Liver (tissue), 9 donors: Measurements from ENCODE around the gene C16orf92. TPM values are rescaled to one million over a fixed set of nuclear protein-coding genes. Genes with fewer than 3 reads are reported as not detected.

Experiments used
- DNase-seq: peaks from one replicate; pipeline ENCODE4 v3.0.0-alpha.2; 2017; ENCODE audit warnings: low spot score
- H3K27ac ChIP-seq, 2 donors: one replicate each; pipeline ENCODE4 v1.7.0; 2013; ENCODE audit warnings: inconsistent platforms in 2 of 2, low read length in 2 of 2, control low read depth in 1 of 2, low read depth in 1 of 2, mild to moderate bottlenecking in 1 of 2
- H3K27me3 ChIP-seq, 4 donors: one replicate each; pipeline versions ENCODE4 v1.6.1 to v1.7.0; 2013; ENCODE audit warnings: low read length in 3 of 4, inconsistent platforms in 1 of 4, mild to moderate bottlenecking in 1 of 4, moderate library complexity in 1 of 4; ENCODE audit not compliant: control insufficient read depth in 4 of 4, insufficient read depth in 4 of 4
- H3K36me3 ChIP-seq, 4 donors: one replicate each; pipeline versions ENCODE4 v1.6.1 to v1.7.0; 2013; ENCODE audit warnings: low read length in 3 of 4, mild to moderate bottlenecking in 3 of 4, low read depth in 1 of 4, moderate library complexity in 1 of 4; ENCODE audit not compliant: control insufficient read depth in 4 of 4, insufficient read depth in 3 of 4
- H3K4me1 ChIP-seq, 4 donors: one replicate each; pipeline versions ENCODE4 v1.6.1 to v1.7.0; 2013; ENCODE audit warnings: low read length in 3 of 4, mild to moderate bottlenecking in 3 of 4, moderate library complexity in 1 of 4; ENCODE audit not compliant: control insufficient read depth in 4 of 4, insufficient read depth in 4 of 4
- H3K4me3 ChIP-seq, 3 donors: one replicate each; pipeline versions ENCODE4 v1.6.1 to v1.7.0; 2013; ENCODE audit warnings: low read length in 3 of 3, control low read depth in 1 of 3, low read depth in 1 of 3, mild to moderate bottlenecking in 1 of 3
- H3K9ac ChIP-seq, 2 donors: one replicate each; pipeline ENCODE4 v1.7.0; 2013; ENCODE audit warnings: low read length in 2 of 2, mild to moderate bottlenecking in 2 of 2, moderate library complexity in 2 of 2, control low read depth in 1 of 2, low read depth in 1 of 2
- H3K9me3 ChIP-seq, 4 donors: one replicate each; pipeline versions ENCODE4 v1.6.1 to v1.7.0; 2013; ENCODE audit warnings: low read length in 3 of 4; ENCODE audit not compliant: control insufficient read depth in 4 of 4
- EGR1 ChIP-seq, 2 donors: IDR thresholded peaks; 2 replicates each; pipeline ENCODE4 v1.6.1; 2016 to 2018; ENCODE audit warnings: antibody characterized with exemption in 2 of 2, low read depth in 2 of 2
- FOXA1 ChIP-seq: IDR thresholded peaks from 2 replicates; pipeline ENCODE4 v1.6.1; 2016; ENCODE audit warnings: antibody characterized with exemption
- FOXA2 ChIP-seq: IDR thresholded peaks from 2 replicates; pipeline ENCODE4 v1.6.1; 2016; ENCODE audit warnings: antibody characterized with exemption
- GABPA ChIP-seq, 2 donors: IDR thresholded peaks in 1 of 2; conservative IDR thresholded peaks in 1 of 2; 2 replicates each; pipeline ENCODE4 v1.6.1; 2016; ENCODE audit warnings: antibody characterized with exemption in 2 of 2, mild to moderate bottlenecking in 1 of 2, moderate library complexity in 1 of 2
- HNF4A ChIP-seq, 2 donors: conservative IDR thresholded peaks; 2 replicates each; pipeline ENCODE4 v1.6.1; 2016; ENCODE audit warnings: antibody characterized with exemption in 2 of 2, mild to moderate bottlenecking in 2 of 2
- HNF4G ChIP-seq: IDR thresholded peaks from 2 replicates; pipeline ENCODE4 v1.6.1; 2016; ENCODE audit warnings: antibody characterized with exemption
- NR2F2 ChIP-seq: IDR thresholded peaks from 2 replicates; pipeline ENCODE4 v1.6.1; 2016; ENCODE audit warnings: antibody characterized with exemption
- RAD21 ChIP-seq, 2 donors: IDR thresholded peaks; 2 replicates each; pipeline ENCODE4 v1.6.1; 2016; ENCODE audit warnings: antibody characterized with exemption in 2 of 2, mild to moderate bottlenecking in 2 of 2
- SP1 ChIP-seq: IDR thresholded peaks from 2 replicates; pipeline ENCODE4 v1.6.1; 2018; ENCODE audit warnings: antibody characterized with exemption, mild to moderate bottlenecking
- TAF1 ChIP-seq: conservative IDR thresholded peaks from 2 replicates; pipeline ENCODE4 v1.6.1; 2016; ENCODE audit warnings: antibody characterized with exemption, mild to moderate bottlenecking
- WGBS: extraction: QIAGEN DNeasy Blood & Tissue Kit; methylation state at CpG from one replicate; pipeline ENCODE4 v1.1.7; 2013; 5-methylcytosine and 5-hydroxymethylcytosine counted together
- polyA plus RNA-seq, 2 donors: library from polyadenylated mRNA; stranded (reverse) in 1 of 2; unstranded in 1 of 2; fragments of 200-250 nt in 1 of 2; fragments of >200 nt in 1 of 2; fragmentation: Nextera tagmentation in 1 of 2; extraction: Ambion mirVana in 1 of 2; gene quantifications; one replicate each; pipeline versions ENCODE4 v1.2.1 to v1.2.3, GENCODE V29; 2013 to 2015
- total RNA-seq, 2 donors: library from RNA; depleted of rRNA; stranded (reverse); fragments of >200 nt; gene quantifications; one replicate each; pipeline ENCODE4 v1.2.3, GENCODE V29; 2014
- TF ChIP-seq, protein P1 (sequence below): IDR thresholded peaks from 2 replicates; pipeline ENCODE4 v1.6.1; 2016; ENCODE audit warnings: antibody characterized with exemption
- TF ChIP-seq, protein P2 (sequence below): IDR thresholded peaks from 2 replicates; pipeline ENCODE4 v1.6.1; 2016; ENCODE audit warnings: antibody characterized with exemption
- TF ChIP-seq, protein P3 (sequence below): IDR thresholded peaks from 2 replicates; pipeline ENCODE4 v1.6.1; 2016; ENCODE audit warnings: antibody characterized with exemption, mild to moderate bottlenecking
- TF ChIP-seq, protein P4 (sequence below): fragments of 150-350 bp; IDR thresholded peaks from 2 replicates; pipeline ENCODE4 v1.5.1; 2017; ENCODE audit warnings: improper control_type of control experiment, low read depth, low read length; ENCODE audit not compliant: missing input control
- TF ChIP-seq, protein P5 (sequence below): IDR thresholded peaks from 2 replicates; pipeline ENCODE4 v1.6.1; 2016; ENCODE audit warnings: antibody characterized with exemption
- donor health status: healthy.
- donor health status: healthy.
- donor health status: healthy.
- donor health status: healthy.
- donor health status: healthy.

Gene C16orf92
- total and polyA plus RNA-seq, 4 donors, result not detected

DNA sequence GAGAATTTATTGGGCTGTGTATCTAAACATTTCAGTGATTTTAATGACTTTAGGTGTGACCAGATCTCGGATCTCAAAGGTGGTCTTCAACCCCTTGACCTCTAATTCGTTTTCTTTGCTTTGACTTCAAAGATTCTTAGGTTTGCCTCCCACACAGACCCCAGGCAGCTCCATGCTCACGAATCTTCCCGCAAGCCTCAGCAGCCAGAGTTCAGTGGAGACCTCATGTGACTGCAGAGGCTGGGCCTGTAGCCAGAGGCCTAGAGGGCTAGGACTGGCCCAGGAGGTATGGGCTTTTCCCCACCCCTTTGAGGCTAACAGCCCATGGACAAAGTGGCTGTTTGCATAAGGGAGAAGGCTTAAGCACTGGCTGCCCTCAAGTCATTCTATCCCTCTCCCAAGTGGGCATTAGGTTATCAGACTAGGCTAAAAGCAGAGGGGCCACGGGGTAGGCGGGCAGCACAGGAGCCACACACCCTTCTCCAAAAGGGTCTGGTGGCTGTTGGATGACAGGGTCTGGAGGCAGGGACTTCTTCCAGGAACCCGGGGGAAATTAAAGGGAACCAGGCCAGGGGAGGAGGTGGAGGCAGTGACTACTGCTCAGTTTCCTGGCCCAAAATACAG, 30.5 kb upstream of the C16orf92 start:
- H3K9me3 ChIP-seq, result no peaks in the 10 kb centered on the region
- H3K27ac ChIP-seq, result no peak overlapping the region
- H3K9ac ChIP-seq, result no peak overlapping the region
- H3K4me3 ChIP-seq, result no peak overlapping the region
- DNase-seq, result no peak
- H3K4me1 ChIP-seq, result peaks cover 2 to 26% (median 18%) of the 10 kb centered on the region in 4 donors
- whole genome bisulfite sequencing, result 64% methylated on average over 7 of the region's 7 CpGs
- peaks cover 10 to 52% (median 18%) of the 10 kb centered on the region in 4 donors for H3K36me3 ChIP-seq
- TF ChIP-seq NR2F2 (no peak), FOXA2 (no peak)
- TF ChIP-seq, protein P1, sequence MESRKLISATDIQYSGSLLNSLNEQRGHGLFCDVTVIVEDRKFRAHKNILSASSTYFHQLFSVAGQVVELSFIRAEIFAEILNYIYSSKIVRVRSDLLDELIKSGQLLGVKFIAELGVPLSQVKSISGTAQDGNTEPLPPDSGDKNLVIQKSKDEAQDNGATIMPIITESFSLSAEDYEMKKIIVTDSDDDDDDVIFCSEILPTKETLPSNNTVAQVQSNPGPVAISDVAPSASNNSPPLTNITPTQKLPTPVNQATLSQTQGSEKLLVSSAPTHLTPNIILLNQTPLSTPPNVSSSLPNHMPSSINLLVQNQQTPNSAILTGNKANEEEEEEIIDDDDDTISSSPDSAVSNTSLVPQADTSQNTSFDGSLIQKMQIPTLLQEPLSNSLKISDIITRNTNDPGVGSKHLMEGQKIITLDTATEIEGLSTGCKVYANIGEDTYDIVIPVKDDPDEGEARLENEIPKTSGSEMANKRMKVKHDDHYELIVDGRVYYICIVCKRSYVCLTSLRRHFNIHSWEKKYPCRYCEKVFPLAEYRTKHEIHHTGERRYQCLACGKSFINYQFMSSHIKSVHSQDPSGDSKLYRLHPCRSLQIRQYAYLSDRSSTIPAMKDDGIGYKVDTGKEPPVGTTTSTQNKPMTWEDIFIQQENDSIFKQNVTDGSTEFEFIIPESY, result no peak
- H3K27me3 ChIP-seq, result no peaks in the 10 kb centered on the region

DNA sequence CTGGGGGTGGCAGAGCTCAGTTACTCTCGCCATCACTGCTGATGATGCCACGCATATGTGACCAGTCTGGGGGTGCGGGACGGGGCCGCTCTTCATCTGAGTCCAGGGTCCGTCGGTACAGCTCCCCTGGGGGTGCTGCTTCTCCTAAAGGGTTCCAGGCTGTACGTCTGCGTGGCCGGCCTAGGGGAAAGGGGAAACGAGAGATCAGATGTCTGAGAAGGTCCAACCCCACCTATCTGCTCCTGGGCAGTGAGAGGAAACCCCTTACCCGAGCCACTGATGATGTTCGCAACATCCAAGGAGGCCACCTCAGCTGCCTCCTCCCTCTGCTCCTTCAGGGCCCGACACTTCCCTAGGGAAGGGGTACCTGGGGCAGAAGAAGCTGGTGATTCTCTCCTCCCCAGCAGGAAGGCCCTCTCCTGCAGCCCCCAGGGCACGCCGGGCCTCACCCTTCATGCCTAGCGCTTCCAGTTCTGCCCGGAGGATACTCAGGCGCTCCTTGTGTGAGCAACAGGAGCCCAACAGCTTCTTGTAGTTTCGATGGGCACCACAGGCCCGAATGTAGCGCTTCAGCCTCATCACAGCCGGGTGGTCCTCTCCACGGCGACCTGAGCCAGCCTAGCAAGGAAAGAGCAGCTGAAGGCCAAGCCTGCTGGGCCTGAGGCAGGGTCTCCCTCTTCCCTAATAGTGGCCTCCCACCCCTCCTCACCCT, 29.7 kb upstream of the C16orf92 start:
- Histone ChIP-seq H3K4me1 (peaks cover 2 to 26% (median 18%) of the 10 kb centered on the region in 4 donors), H3K9ac (no peak overlapping the region), H3K27me3 (no peaks in the 10 kb centered on the region), H3K9me3 (no peaks in the 10 kb centered on the region), H3K27ac (no peak overlapping the region), H3K36me3 (peaks cover 5 to 43% (median 13%) of the 10 kb centered on the region in 4 donors), H3K4me3 (no peak overlapping the region)
- no peak for DNase-seq
- TF ChIP-seq, protein P1, result no peak
- TF ChIP-seq TAF1, result no peak
- TF ChIP-seq NR2F2, result no peak
- TF ChIP-seq RAD21 (IDR thresholded peaks at IDR 0.05), result no peak
- no peak for TF ChIP-seq HNF4G
- TF ChIP-seq, protein P2, sequence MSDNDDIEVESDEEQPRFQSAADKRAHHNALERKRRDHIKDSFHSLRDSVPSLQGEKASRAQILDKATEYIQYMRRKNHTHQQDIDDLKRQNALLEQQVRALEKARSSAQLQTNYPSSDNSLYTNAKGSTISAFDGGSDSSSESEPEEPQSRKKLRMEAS, result no peak
- TF ChIP-seq, protein P3, sequence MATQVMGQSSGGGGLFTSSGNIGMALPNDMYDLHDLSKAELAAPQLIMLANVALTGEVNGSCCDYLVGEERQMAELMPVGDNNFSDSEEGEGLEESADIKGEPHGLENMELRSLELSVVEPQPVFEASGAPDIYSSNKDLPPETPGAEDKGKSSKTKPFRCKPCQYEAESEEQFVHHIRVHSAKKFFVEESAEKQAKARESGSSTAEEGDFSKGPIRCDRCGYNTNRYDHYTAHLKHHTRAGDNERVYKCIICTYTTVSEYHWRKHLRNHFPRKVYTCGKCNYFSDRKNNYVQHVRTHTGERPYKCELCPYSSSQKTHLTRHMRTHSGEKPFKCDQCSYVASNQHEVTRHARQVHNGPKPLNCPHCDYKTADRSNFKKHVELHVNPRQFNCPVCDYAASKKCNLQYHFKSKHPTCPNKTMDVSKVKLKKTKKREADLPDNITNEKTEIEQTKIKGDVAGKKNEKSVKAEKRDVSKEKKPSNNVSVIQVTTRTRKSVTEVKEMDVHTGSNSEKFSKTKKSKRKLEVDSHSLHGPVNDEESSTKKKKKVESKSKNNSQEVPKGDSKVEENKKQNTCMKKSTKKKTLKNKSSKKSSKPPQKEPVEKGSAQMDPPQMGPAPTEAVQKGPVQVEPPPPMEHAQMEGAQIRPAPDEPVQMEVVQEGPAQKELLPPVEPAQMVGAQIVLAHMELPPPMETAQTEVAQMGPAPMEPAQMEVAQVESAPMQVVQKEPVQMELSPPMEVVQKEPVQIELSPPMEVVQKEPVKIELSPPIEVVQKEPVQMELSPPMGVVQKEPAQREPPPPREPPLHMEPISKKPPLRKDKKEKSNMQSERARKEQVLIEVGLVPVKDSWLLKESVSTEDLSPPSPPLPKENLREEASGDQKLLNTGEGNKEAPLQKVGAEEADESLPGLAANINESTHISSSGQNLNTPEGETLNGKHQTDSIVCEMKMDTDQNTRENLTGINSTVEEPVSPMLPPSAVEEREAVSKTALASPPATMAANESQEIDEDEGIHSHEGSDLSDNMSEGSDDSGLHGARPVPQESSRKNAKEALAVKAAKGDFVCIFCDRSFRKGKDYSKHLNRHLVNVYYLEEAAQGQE, result no peak
- no peak for TF ChIP-seq GABPA (IDR thresholded peaks at IDR 0.05 in 1 of 2, conservative IDR thresholded peaks at IDR 0.05 in 1 of 2)
- TF ChIP-seq, protein P4, sequence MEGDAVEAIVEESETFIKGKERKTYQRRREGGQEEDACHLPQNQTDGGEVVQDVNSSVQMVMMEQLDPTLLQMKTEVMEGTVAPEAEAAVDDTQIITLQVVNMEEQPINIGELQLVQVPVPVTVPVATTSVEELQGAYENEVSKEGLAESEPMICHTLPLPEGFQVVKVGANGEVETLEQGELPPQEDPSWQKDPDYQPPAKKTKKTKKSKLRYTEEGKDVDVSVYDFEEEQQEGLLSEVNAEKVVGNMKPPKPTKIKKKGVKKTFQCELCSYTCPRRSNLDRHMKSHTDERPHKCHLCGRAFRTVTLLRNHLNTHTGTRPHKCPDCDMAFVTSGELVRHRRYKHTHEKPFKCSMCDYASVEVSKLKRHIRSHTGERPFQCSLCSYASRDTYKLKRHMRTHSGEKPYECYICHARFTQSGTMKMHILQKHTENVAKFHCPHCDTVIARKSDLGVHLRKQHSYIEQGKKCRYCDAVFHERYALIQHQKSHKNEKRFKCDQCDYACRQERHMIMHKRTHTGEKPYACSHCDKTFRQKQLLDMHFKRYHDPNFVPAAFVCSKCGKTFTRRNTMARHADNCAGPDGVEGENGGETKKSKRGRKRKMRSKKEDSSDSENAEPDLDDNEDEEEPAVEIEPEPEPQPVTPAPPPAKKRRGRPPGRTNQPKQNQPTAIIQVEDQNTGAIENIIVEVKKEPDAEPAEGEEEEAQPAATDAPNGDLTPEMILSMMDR, result no peak
- TF ChIP-seq HNF4A (conservative IDR thresholded peaks at IDR 0.05), result no peak
- TF ChIP-seq, protein P5, sequence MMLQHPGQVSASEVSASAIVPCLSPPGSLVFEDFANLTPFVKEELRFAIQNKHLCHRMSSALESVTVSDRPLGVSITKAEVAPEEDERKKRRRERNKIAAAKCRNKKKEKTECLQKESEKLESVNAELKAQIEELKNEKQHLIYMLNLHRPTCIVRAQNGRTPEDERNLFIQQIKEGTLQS, result no peak
- no peak for TF ChIP-seq EGR1 (IDR thresholded peaks at IDR 0.05; ENCODE audit: low read depth in 2 of 2)
- no peak for TF ChIP-seq SP1
- no peak for TF ChIP-seq FOXA1
- 94% methylated on average over 25 of the region's 25 CpGs for WGBS
